Tibial nerve (tissue), 4 donors: ENCODE data around the gene SYNRG. TPM values are rescaled to one million over a fixed set of nuclear protein-coding genes. Genes with fewer than 3 reads are reported as not detected.

Source experiments
- small RNA-seq: library from RNA; depleted of rRNA; stranded (forward); fragments of <200 nt; gene quantifications from one replicate; pipeline ENCODE3, GENCODE V24; 2016
- total RNA-seq, 4 donors: library from RNA; depleted of rRNA; stranded (reverse); fragments of >200 nt; gene quantifications; one replicate each; pipeline ENCODE4 v1.1.0, GENCODE V29; 2016

SYNRG gene
- total RNA-seq, 4 donors from 2014 or later, result 26.8 to 42.3 (median 31.1) TPM

Small RNA genes within 50 kb of the gene (small RNA-seq; reads per million reads assigned to genes)
- gene MIR378J, result not detected

Other genes starting within 250 kb of the SYNRG start
- not detected for gene C17orf78, start 233.4 kb downstream of the SYNRG start, total RNA-seq
- gene ACACA, start 202.6 kb downstream of the SYNRG start, total RNA-seq, result 10 to 100 TPM; 30.0 to 69.7 (median 49.9) TPM
- 10 to 100 TPM; 17.6 to 74.1 (median 23.5) TPM for gene TADA2A, start 202.5 kb downstream of the SYNRG start, total RNA-seq
- gene DUSP14, start 119.5 kb downstream of the SYNRG start, total RNA-seq, result 10 to 100 TPM; 14.7 to 27.8 (median 19.5) TPM
- 10 to 100 TPM; 12.4 to 26.1 (median 14.5) TPM for gene DDX52, start 34.0 kb upstream of the SYNRG start, total RNA-seq
- not detected for gene HNF1B, start 135.6 kb upstream of the SYNRG start, total RNA-seq